HEK293 (cell line): Measurements from ENCODE around the gene GYS2.

ENCODE experiments used
- HOXC10 ChIP-seq: sonication (generic); formaldehyde crosslinking; IDR thresholded peaks from 2 replicates; pipeline ENCODE4 v1.8.1; 2023; ENCODE audit warnings: mild to moderate bottlenecking, missing genetic modification reagents
- ZNF211 ChIP-seq: fragments of 450-650 bp; formaldehyde crosslinking; IDR thresholded peaks from 2 replicates; pipeline ENCODE4 v1.5.1; 2016; ENCODE audit warnings: low read depth, missing biosample characterization, missing genetic modification characterization
- ZNF549 ChIP-seq: fragments of 450-650 bp; IDR thresholded peaks from 2 replicates; pipeline ENCODE4 v1.5.1; 2018; ENCODE audit warnings: missing biosample characterization, missing genetic modification characterization, mild to moderate bottlenecking, inconsistent platforms, moderate library complexity

- TF ChIP-seq HOXC10 (CRISPR knock-in tag), result no peak
- no peak for TF ChIP-seq ZNF211 (tag by site-specific recombination)
- no peak for TF ChIP-seq ZNF549
Observed at GRCh38 chr12:21547437-21547836, 57.2 kb downstream of the GYS2 start.
